Ascending aorta (tissue), 2 donors: ENCODE data around the gene DNAJA1. TPM values are rescaled to one million over a fixed set of nuclear protein-coding genes. Genes with fewer than 3 reads are reported as not detected.
A peak's percentile ranks its signal among the peaks of the same experiment; 100 is the strongest.

Experiments used
- DNase-seq, 2 donors: peaks; one replicate each; pipeline ENCODE4 v3.0.0-alpha.2; 2019; ENCODE audit warnings: low spot score in 2 of 2
- H3K27ac ChIP-seq, 2 donors: fragments of 200-600 bp; sonication (generic); one replicate each; pipeline ENCODE4 v1.5.1; 2016 to 2017; ENCODE audit warnings: mild to moderate bottlenecking in 1 of 2
- H3K27me3 ChIP-seq: fragments of 200-600 bp; sonication (generic); one replicate; pipeline ENCODE4 v1.5.1; 2017
- H3K36me3 ChIP-seq, 2 donors: fragments of 200-600 bp; sonication (generic); one replicate each; pipeline ENCODE4 v1.5.1; 2016
- H3K4me1 ChIP-seq, 2 donors: fragments of 200-600 bp; sonication (generic); one replicate each; pipeline ENCODE4 v1.5.1; 2016 to 2017; ENCODE audit warnings: mild to moderate bottlenecking in 1 of 2
- H3K4me3 ChIP-seq, 2 donors: fragments of 200-600 bp; sonication (generic); one replicate each; pipeline ENCODE4 v1.5.1; 2016 to 2017; ENCODE audit warnings: mild to moderate bottlenecking in 1 of 2
- H3K9me3 ChIP-seq, 2 donors: fragments of 200-600 bp; sonication (generic); one replicate each; pipeline ENCODE4 v1.5.1; 2016
- intact Hi-C: fragments of 100-400 bp; cut with DNase I; formaldehyde crosslinking; loops from one replicate; pipeline ENCODE4 v1.15.1; 2023
- total RNA-seq: library from RNA; depleted of rRNA; stranded (reverse); fragments of >200 nt; gene quantifications from one replicate; pipeline ENCODE4 v1.1.0, GENCODE V29; 2016
- TF ChIP-seq, protein P1 (sequence below), 3 experiments: fragments of 200-600 bp in 2 of 3; fragments of 450-650 bp in 1 of 3; sonication (generic) in 2 of 3; IDR thresholded peaks; one replicate each; pipeline ENCODE4 v1.5.1; 2016 to 2019; ENCODE audit warnings: antibody characterized with exemption in 3 of 3, mild to moderate bottlenecking in 1 of 3, moderate library complexity in 1 of 3

DNAJA1 gene
- total RNA-seq, 1 donor from 2014 or later, result 53.6 TPM

DNA sequence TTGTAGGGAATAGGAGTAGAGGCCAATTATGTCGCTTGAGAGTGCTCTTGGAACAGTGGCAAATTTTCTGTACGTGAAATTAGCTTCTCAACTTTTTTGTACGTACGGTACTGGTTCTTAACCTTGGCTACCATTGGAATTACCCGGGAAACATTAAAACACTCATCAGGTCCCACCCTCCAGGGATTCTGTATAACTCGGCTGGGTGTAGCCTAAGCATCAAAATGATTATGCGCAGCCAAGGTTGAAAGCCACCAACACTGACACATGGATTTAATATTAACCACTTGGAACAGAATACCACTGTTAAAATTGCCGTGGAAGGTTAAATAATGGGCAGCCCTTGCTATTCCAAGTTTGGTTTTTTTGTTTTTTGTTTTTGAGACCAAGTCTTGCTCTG, 17.4 kb downstream of the DNAJA1 start:
- peaks cover 41 to 45% of the 10 kb centered on the region in 2 donors for H3K36me3 ChIP-seq
- intact Hi-C loops, result no loop called here
- H3K4me3 ChIP-seq, result no peak overlapping the region
- DNase-seq, result no peak
- H3K4me1 ChIP-seq, result peaks cover 0 to 3% of the 10 kb centered on the region in 2 donors
- no peaks in the 10 kb centered on the region for H3K27me3 ChIP-seq
- no peaks in the 10 kb centered on the region for H3K9me3 ChIP-seq
- TF ChIP-seq, protein P1, sequence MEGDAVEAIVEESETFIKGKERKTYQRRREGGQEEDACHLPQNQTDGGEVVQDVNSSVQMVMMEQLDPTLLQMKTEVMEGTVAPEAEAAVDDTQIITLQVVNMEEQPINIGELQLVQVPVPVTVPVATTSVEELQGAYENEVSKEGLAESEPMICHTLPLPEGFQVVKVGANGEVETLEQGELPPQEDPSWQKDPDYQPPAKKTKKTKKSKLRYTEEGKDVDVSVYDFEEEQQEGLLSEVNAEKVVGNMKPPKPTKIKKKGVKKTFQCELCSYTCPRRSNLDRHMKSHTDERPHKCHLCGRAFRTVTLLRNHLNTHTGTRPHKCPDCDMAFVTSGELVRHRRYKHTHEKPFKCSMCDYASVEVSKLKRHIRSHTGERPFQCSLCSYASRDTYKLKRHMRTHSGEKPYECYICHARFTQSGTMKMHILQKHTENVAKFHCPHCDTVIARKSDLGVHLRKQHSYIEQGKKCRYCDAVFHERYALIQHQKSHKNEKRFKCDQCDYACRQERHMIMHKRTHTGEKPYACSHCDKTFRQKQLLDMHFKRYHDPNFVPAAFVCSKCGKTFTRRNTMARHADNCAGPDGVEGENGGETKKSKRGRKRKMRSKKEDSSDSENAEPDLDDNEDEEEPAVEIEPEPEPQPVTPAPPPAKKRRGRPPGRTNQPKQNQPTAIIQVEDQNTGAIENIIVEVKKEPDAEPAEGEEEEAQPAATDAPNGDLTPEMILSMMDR (IDR thresholded peaks at IDR 0.05), result no peak
- no peak overlapping the region for H3K27ac ChIP-seq

DNA sequence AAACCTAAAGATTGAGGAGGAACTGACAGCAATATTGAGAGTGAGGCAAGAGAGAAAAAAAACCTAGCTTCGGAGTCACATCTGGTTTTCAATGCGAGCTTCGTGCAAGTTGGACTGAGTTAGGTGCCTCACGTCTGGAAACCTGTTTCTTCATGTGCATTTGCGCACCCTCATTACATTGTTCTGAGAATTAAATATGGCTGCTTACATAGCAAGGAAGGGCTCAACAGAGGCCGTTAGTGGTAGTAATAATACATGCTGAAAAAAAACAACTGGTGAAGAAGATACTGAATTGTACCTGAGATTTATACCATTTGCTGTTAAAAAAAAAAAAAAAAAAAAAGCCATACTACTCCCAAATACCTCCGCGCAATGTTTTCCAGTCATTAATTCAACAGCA, 18.6 kb downstream of the DNAJA1 start:
- peaks cover 0 to 3% of the 10 kb centered on the region in 2 donors for H3K4me1 ChIP-seq
- H3K27ac ChIP-seq, result peak overlapping the region; percentile 97 to 98
- no peaks in the 10 kb centered on the region for H3K9me3 ChIP-seq
- H3K4me3 ChIP-seq, result peak overlapping the region; percentile 71 to 77
- H3K27me3 ChIP-seq, result no peaks in the 10 kb centered on the region
- DNase-seq, result no peak
- TF ChIP-seq, protein P1 (IDR thresholded peaks at IDR 0.05), result no peak
- H3K36me3 ChIP-seq, result peaks cover 37 to 44% of the 10 kb centered on the region in 2 donors
- intact Hi-C loops, result loop anchor here (1.0 to 2.0 kb wide), 3 partner anchors 18 to 42 kb away; partner anchors contain the start of genes APTX, DNAJA1 and SMU1

DNA sequence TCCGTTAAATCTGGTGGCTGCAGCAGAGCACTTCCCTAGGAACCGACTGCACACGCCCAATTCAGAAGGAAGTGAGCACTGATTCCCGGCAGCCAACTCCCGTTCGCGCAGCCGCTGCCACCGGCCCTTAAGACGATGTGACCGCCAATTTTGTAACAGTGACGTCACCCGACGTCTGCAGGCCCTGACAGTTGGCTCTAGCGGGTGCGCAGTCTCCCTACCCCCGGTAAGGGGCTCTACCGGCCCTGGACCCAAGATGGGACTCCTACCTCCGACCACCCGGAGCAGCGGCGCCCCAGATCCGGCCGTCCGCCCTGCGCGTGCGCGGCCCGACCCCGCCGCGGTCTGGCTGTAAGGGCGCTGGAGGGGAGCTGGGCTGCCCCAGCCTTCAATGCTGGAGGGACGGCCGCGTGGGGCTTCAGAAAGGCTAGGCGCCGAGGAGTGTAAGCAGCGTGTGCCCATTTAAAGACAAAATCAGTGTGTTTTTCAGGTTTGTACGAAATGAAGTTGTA, 19.1 kb downstream of the DNAJA1 start:
- peak overlapping the region; percentile 97 to 98 for H3K27ac ChIP-seq
- intact Hi-C loops, result loop anchor here (1.0 to 2.0 kb wide), 3 partner anchors 19 to 43 kb away; partner anchors contain the start of genes APTX, DNAJA1 and SMU1
- H3K36me3 ChIP-seq, result peaks cover 32 to 39% of the 10 kb centered on the region in 2 donors
- DNase-seq, result peak; percentile 71 to 95
- TF ChIP-seq, protein P1 (IDR thresholded peaks at IDR 0.05), result no peak
- peak overlapping the region; percentile 71 to 77 for H3K4me3 ChIP-seq
- no peaks in the 10 kb centered on the region for H3K9me3 ChIP-seq
- H3K27me3 ChIP-seq, result no peaks in the 10 kb centered on the region
- peaks cover 0 to 3% of the 10 kb centered on the region in 2 donors for H3K4me1 ChIP-seq

DNA sequence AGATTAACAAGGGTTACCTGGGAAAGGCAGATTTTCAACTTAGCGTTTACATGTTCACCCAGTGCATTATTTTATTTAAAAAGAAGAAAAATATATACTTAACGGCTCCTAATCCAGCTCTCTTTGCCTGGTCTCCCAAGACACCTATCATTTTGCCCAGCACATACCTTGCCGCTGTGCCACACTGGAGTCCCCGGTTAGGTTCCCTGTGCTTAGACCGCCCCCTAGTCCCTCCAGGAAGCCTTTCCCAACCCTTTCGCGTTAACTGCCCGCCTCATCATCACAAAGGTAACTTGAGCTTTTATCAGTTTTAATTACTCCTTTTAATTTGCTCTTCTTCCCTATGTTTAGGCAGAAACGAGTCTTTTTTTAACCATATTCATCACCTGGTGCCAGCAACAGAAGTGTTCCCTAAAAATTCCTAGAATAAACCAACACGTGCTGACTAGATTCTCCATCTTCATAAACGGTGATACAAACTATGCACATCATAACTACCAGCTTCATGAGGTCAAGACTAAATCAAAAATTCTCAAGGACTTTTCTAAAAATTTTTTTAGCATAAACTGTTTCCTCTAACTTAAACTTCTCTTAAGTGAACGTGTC, 19.7 kb downstream of the DNAJA1 start:
- Histone ChIP-seq H3K4me1 (peaks cover 0 to 3% of the 10 kb centered on the region in 2 donors), H3K36me3 (peaks cover 32 to 36% of the 10 kb centered on the region in 2 donors), H3K4me3 (peak overlapping the region; percentile 71 to 77), H3K27me3 (no peaks in the 10 kb centered on the region), H3K9me3 (no peaks in the 10 kb centered on the region), H3K27ac (peak overlapping the region; percentile 97 to 98)
- TF ChIP-seq, protein P1 (IDR thresholded peaks at IDR 0.05), result peak in 1 of 3 experiments; percentile 25
- DNase-seq, result no peak
- intact Hi-C loops, result loop anchor here (1.0 to 2.0 kb wide), 3 partner anchors 19 to 43 kb away; partner anchors contain the start of genes APTX, DNAJA1 and SMU1

DNA sequence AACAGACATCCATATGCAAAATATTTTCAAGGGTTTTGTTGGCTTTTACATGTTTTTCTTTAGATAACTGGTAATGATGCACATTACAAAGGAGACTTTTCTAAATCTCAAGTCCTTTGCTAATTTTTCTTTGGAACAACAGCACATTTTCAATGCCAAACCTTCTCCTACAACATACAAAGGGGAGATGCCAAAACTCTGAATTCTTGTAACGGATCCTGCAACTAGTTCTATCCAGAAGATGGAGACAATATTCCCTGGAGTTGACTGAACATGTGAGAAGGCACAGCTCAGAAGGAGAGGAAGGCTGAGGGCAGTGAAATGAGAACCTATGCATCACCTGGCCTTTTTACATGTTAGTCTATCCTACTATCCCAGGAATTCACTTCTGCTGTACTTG, 21.0 kb downstream of the DNAJA1 start:
- Histone ChIP-seq H3K27me3 (no peaks in the 10 kb centered on the region), H3K27ac (no peak overlapping the region), H3K4me1 (peaks cover 0 to 3% of the 10 kb centered on the region in 2 donors), H3K4me3 (no peak overlapping the region), H3K9me3 (no peaks in the 10 kb centered on the region), H3K36me3 (peaks cover 27 to 32% of the 10 kb centered on the region in 2 donors)
- intact Hi-C loops, result no loop called here
- TF ChIP-seq, protein P1 (IDR thresholded peaks at IDR 0.05), result no peak
- DNase-seq, result no peak
